Activated CD8-positive, alpha-beta memory T cell treated with anti-CD3 and anti-CD28 coated beads for 48 hours (primary cell): ENCODE results near the gene GRIK4.

Experiments used
- DNase-seq, 3 experiments: peaks; one replicate each; pipeline ENCODE4 v3.0.0-alpha.2; 2020; ENCODE audit warnings: low read depth in 2 of 3, low spot score in 2 of 3

GRIK4 gene

GRCh38 chr11:120903686-120904085 lies 392.1 kb downstream of the GRIK4 start:
- no peak for DNase-seq

DNA sequence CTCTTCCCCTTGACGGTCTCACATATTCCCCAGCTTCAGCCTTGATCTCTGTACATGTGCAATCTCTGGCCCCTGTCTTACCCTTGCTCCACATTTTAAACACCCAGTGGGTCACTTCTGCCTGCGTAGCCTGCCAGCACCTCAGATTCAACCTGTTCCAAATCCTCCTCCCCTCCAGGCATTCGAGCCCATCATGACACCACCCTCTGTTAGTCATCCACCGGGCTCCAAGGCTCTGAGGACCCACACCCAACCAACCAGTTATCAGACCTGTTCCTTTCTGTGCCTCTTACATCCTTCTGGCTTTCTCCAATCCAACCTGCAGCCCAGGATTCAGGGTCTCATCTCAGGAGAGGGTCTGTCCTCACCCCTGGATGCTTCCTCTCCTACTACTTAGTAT lies 392.6 kb downstream of the GRIK4 start:
- no peak for DNase-seq

DNA sequence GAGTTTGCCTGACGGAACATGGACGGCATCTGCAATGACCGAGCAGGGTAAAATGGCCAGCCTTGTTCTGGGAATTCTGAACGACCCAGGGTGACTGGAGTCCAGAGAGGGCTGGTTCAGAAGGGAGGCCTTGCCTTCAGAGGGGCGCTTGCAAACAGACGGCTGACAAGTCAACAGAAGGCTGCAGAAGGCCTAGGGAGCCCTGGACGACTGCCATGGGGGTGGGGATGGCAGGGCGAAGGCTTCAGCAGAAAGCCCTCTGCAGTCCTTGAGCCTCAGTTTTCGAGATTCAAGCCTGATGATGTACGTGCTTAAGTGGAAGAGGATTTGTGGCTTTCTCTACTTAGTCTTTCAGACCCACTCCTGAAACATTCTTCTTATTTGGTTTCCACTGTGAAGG lies 395.2 kb downstream of the GRIK4 start:
- DNase-seq = no peak

GRCh38 chr11:120907971-120908370 lies 396.4 kb downstream of the GRIK4 start:
- no peak for DNase-seq

GRCh38 chr11:120908461-120909181 lies 397.1 kb downstream of the GRIK4 start:
- no peak for DNase-seq

DNA sequence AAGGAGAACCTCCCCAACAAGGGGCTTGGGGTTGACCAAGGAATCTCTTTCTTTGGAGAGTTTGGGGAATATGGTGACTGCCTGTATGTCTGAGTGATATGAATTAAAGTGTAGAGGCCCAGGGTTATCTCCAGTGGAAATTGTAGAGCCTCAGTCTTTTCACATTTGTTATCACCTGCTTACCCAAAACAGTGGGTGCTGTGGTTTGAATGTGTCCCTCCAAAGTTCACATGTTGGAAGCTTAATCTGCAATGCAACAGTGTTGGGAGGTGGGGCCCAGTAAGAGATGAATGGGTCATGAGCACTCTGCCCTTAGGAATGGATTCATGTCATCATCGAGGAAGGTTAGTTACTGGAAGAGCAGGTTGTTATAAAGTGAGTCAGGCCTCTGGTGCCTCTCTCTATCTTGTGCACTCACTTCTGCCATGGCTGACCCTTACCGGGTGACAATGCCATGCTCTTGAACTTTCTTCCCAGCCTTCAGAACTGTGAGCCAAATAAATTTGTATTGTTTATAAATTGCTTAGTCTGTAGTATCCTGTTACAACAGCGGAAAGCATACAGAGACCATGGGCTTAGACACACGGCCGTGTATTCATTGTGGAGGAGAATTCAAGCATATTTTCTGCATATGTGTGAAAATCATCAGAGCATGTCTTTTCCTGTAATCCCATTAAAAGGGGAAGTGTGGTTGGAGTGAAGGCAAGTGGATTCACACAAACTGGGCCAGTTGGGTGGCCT lies 398.3 kb downstream of the GRIK4 start:
- DNase-seq = no peak

GRCh38 chr11:120911943-120912342 lies 400.4 kb downstream of the GRIK4 start:
- no peak for DNase-seq

DNA sequence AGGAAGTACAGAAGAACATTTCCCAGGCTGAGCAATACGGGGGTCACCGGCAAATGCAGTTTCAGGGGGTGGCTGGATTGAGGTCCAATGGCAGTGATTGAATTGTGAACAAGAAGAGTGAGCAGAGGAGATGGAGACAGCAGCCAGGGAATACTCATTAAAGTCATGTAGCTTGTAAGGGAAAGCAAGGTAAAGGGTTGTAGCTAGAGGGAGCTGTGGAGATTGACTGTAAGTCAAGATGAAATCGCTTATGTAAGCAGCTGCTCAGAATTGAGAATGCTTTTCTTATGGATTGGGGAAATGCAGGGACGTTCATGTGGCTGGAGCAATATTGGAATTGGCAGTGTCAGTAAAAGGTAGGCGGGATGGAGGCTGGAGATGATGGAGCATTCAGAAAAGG lies 401.0 kb downstream of the GRIK4 start:
- DNase-seq = no peak

DNA sequence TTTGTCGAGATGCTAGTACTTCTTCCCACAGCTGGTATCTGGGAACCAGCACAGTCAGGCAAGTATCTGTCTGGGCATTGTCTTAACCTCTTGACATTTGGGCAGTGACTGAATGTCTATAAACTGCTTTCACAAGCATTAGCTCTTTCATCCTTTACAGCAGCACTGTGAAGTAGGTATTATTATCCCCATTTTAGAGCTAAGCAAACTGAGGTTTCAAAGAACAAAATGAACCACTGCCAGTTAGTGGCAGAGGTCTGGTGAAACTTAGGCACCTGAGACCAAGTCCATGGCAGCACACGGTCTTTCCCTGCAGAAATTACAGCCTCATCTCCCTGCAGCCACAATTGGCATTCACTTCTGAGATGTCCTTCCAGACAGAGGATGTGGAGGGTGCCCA lies 401.4 kb downstream of the GRIK4 start:
- DNase-seq = no peak

DNA sequence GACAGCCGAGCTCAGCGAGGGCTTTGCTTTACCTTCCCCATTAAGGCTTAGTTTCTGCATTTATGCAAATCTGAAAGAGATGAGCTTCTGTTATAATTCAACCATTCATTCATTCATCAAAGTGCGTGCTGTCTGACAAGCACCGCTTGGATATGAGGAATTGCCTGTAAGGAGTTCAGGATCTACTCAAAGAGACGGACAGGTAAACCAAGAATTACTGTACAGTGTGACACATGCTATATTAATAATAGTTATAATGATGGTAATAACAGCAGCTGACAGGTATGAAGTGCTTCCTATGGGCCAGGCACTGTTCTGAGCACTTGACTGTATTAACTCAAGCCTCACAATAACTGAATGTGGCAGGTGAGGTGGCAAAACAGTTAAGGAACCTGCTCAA lies 402.5 kb downstream of the GRIK4 start:
- no peak for DNase-seq

DNA sequence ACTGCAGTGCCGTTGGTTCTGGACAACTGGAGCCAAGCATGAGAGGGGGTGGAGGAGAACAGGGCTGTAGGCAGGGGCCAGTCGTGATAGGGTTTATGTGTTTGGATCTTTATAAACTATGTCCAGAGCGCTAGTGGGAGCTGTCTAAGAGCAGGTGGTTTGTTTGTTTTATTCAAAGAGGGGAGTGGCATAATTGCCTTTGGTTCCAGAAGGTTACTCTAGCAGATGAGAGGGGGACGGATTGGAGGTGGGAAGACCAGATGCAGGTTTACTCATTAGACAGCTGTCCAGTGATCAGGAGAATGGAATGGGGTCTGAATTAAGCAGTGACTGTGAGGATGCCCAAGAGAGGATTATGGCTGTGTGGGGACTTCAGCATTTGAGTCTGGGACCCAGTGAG lies 403.1 kb downstream of the GRIK4 start:
- no peak for DNase-seq

- DNase-seq = no peak
Observed at GRCh38 chr11:120917559-120918239, 406.2 kb downstream of the GRIK4 start.

- no peak for DNase-seq
Observed at GRCh38 chr11:120918257-120918656, 406.7 kb downstream of the GRIK4 start.

GRCh38 chr11:120919045-120919444 lies 407.5 kb downstream of the GRIK4 start:
- no peak for DNase-seq

DNA sequence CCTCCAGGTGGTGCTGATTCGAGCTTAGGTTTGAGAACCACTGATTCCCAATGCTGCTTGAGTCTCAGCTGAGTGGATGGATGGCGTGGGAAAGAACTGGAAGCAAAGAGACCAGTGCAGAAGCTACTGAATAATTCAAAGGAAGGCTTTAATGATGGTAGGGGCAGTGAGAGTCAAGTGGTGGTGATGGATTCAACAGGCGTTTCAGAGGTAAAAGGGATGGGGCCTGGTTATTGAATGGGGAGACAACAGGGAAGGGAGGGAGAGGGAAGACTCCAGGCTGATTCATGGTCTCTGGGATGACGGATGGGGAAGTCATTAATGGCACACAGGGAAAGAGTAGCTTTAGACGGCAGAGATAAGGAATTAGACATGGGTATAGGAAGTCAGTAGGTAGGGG lies 408.0 kb downstream of the GRIK4 start:
- no peak for DNase-seq

GRCh38 chr11:120923866-120924508 lies 412.4 kb downstream of the GRIK4 start:
- DNase-seq = no peak

- no peak for DNase-seq
Observed at GRCh38 chr11:120925944-120926343, 414.4 kb downstream of the GRIK4 start.

DNA sequence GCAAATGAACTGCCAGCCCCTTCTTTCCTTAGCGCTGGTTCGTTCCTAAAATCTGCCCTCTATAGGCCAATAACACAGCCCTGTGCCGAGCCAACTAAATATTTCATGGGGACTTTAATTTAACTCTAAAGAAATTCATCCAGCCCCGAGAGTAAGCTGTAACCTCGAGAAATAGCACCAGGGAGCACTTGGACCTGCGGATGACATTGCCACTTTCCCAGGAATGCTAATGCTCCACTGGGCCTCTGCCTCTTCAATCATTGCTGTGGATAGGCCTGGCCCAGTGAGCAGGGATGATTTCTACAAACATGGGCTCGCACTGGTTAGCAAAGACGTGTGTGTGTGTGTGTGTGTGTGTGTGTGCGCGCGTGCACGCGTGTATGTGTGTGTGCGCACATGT lies 417.1 kb downstream of the GRIK4 start:
- no peak for DNase-seq

DNA sequence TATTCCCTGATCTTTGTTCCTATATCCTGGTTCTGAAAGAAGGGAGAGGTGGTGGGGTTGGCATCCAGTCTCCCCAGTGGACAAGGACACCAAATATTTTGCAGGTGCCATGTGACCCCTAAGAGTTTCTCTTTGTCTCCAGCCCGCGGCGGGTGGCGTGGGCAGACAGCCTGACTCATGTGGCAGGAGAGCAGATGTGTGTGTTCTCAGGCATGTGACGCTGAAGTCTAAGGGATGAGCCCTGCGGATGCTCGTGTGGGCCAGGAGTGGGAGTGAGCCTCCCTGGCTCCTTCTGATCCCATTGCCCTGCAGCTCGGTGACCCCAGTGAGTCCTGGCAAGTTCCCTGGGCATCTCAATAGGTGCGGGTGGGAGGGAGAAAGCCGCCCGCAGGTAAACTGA lies 417.5 kb downstream of the GRIK4 start:
- no peak for DNase-seq

- peak in 1 of 3 experiments; percentile 30 for DNase-seq
Observed at GRCh38 chr11:120929664-120930154, 418.2 kb downstream of the GRIK4 start.

DNA sequence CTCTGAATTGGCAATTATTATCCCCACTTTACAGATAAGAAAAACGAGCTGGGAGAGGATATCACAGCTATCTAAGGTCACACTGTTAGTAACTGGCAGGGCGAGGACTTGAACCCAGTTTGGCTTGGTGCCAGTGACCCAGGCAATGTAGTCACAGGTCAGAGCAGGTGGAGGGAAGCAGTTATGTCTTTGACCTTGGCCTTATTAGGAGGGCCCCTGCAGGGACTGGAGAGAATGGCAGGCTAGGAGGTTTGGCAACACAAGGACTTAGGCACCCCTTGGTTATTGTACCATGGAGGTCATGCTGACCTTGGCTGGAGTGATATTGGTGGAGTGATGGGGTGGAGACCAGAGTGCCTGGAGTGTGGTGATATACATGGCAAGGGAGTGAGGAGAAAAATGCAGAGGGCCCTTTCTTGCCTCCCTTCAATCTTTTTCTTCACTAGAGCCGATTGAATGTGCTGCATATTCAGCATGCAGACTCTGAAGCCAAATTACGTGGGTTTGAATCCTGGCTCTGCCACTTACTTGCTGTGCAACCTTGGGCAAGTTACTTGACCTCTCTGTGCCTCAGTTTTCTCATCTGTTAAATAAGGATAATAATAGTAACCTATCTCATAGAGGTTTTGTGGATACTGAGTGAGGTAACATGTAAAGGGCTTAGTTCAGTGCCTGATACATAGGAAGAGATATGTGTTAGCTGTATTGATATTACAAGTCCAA lies 419.7 kb downstream of the GRIK4 start:
- no peak for DNase-seq
